ENCODE results near the gene IGFN1. TPM values are rescaled to one million over a fixed set of nuclear protein-coding genes. Genes with fewer than 3 reads are reported as not detected.

The IGFN1 gene
- total RNA-seq, result under 0.01 TPM in 1 of 2 replicates, not detected in the other

GRCh38 chr1:201190624-201191051 is at the start of gene IGFN1:
Gene IGFN1, plus strand, starts transcription at chr1:201190824. Its CDS starts 2,470 bp downstream, at chr1:201193294.

GRCh38 chr1:201154389-201155165 is 36.0 kb upstream of the IGFN1 start, which contains the start of gene TMEM9:
Gene TMEM9, minus strand, starts transcription at chr1:201154474. Its CDS starts 551 bp downstream, at chr1:201153923.

Other genes with a start within 250 kb of the IGFN1 start
- under 0.01 TPM in 2 replicates for gene KIF21B, start 167.1 kb upstream of the IGFN1 start, total RNA-seq
- gene CACNA1S, start 78.4 kb upstream of the IGFN1 start, total RNA-seq, result not detected in 2 replicates
- under 0.01 TPM in 1 of 2 replicates, not detected in the other for gene ASCL5, start 63.6 kb upstream of the IGFN1 start, total RNA-seq
- 23.1 and 28.7 TPM in 2 replicates for gene TMEM9, start 36.4 kb upstream of the IGFN1 start, total RNA-seq
- gene PKP1, start 92.7 kb downstream of the IGFN1 start, total RNA-seq, result under 0.01 and 0.78 TPM in 2 replicates
- not detected in 2 replicates for gene TNNT2, start 186.9 kb downstream of the IGFN1 start, total RNA-seq
- gene LAD1, start 208.5 kb downstream of the IGFN1 start, total RNA-seq, result not detected in 2 replicates
- not detected in 2 replicates for gene TNNI1, start 230.9 kb downstream of the IGFN1 start, total RNA-seq

All from subcutaneous preadipocyte (primary cell).